Keratinocyte (primary cell): ENCODE data around the gene CFAP70. TPM values are rescaled to one million over a fixed set of nuclear protein-coding genes. Genes with fewer than 3 reads are reported as not detected.

Source experiments
- DNase-seq: peaks from one replicate; pipeline ENCODE4 v3.0.0-alpha.2; 2011; ENCODE audit warnings: low read depth, missing footprints, low spot score
- FAIRE-seq: peaks from 2 replicates; lab custom pipeline; 2011; peaks lifted over from hg19 to GRCh38; lab: Jason Lieb, UNC
- H2AFZ ChIP-seq: 2 replicates; pipeline ENCODE4 v1.6.0; 2012; ENCODE audit warnings: low read length, control low read depth, inconsistent platforms; ENCODE audit not compliant: control insufficient read depth
- H3K27ac ChIP-seq: 2 replicates; pipeline ENCODE4 v1.5.1; 2011; ENCODE audit warnings: low read length; ENCODE audit not compliant: control insufficient read depth, insufficient read depth
- H3K27me3 ChIP-seq: 3 replicates; pipeline ENCODE4 v1.6.0; 2011; ENCODE audit warnings: low read length; ENCODE audit not compliant: control insufficient read depth, insufficient read depth; ENCODE audit errors: extremely low read depth
- H3K36me3 ChIP-seq, 2 experiments: 2 replicates in 1 of 2; 3 replicates in 1 of 2; pipeline ENCODE4 v1.5.1; 2011; ENCODE audit warnings: low read length in 2 of 2, mild to moderate bottlenecking in 1 of 2; ENCODE audit not compliant: control insufficient read depth in 2 of 2, insufficient read depth in 2 of 2; ENCODE audit errors: extremely low read depth in 1 of 2
- H3K4me1 ChIP-seq: 3 replicates; pipeline ENCODE4 v1.5.1; 2011; ENCODE audit warnings: low read length; ENCODE audit not compliant: control insufficient read depth, insufficient read depth; ENCODE audit errors: extremely low read depth
- H3K4me2 ChIP-seq: 3 replicates; pipeline ENCODE4 v1.6.0; 2011; ENCODE audit warnings: low read depth, low read length; ENCODE audit not compliant: control insufficient read depth, insufficient read depth; ENCODE audit errors: extremely low read depth
- H3K4me3 ChIP-seq, 3 experiments: fragments of 200-600 bp in 1 of 3; sonication (generic) in 1 of 3; 2 replicates in 2 of 3; 3 replicates in 1 of 3; pipeline ENCODE4 v1.5.1; 2011 to 2016; ENCODE audit warnings: low read length in 3 of 3, mild to moderate bottlenecking in 3 of 3, control low read depth in 2 of 3, inconsistent platforms in 1 of 3, low read depth in 1 of 3, mixed read lengths in 1 of 3, mixed run types in 1 of 3, moderate library complexity in 1 of 3; ENCODE audit not compliant: control insufficient read depth in 2 of 3, insufficient read depth in 2 of 3; ENCODE audit errors: extremely low read depth in 1 of 3
- H3K79me2 ChIP-seq: 2 replicates; pipeline ENCODE4 v1.6.0; 2012; ENCODE audit warnings: low read length; ENCODE audit not compliant: control insufficient read depth, insufficient read depth
- H3K9ac ChIP-seq: 3 replicates; pipeline ENCODE4 v1.6.0; 2011; ENCODE audit warnings: low read length; ENCODE audit not compliant: control insufficient read depth, insufficient read depth; ENCODE audit errors: extremely low read depth
- H3K9me1 ChIP-seq: 3 replicates; pipeline ENCODE4 v1.6.0; 2011; ENCODE audit warnings: low read length; ENCODE audit not compliant: control insufficient read depth, insufficient read depth; ENCODE audit errors: extremely low read depth
- H3K9me3 ChIP-seq: 2 replicates; pipeline ENCODE4 v1.5.1; 2012; ENCODE audit warnings: low read depth, low read length; ENCODE audit not compliant: control insufficient read depth
- H4K20me1 ChIP-seq: 3 replicates; pipeline ENCODE4 v1.6.0; 2011; ENCODE audit warnings: low read length; ENCODE audit not compliant: control insufficient read depth, insufficient read depth; ENCODE audit errors: extremely low read depth
- EZH2 ChIP-seq: IDR thresholded peaks from one replicate; pipeline ENCODE4 v1.6.1; 2012; ENCODE audit warnings: inconsistent platforms, mild to moderate bottlenecking, low read length, moderate library complexity
- dilution Hi-C: fragments of 300-500 bp; cut with MboI; formaldehyde crosslinking; loops from one replicate; pipeline ENCODE4 v1.7.0; 2020; ENCODE audit warnings: low sequenced_read_pairs; ENCODE audit not compliant: extremely low pct_ligation_motif_present
- polyA plus RNA-seq, 5 experiments: library from polyadenylated mRNA; depleted of rRNA in 3 of 5; stranded (reverse) in 3 of 5; stranded (forward) in 1 of 5; unstranded in 1 of 5; fragments of >200 nt; gene quantifications; 1 replicate in 1 of 5; 2 replicates in 3 of 5; 3 replicates in 1 of 5; pipeline versions ENCODE4 v1.2.1 to v1.2.3, GENCODE V29; 2011 to 2012; ENCODE audit warnings: missing spikeins in 2 of 5, low read depth in 1 of 5, low replicate concordance in 1 of 5
- TF ChIP-seq, protein P1 (sequence below), 3 experiments: IDR thresholded peaks in 1 of 3; conservative IDR thresholded peaks in 1 of 3; optimal IDR thresholded peaks in 1 of 3; 2 replicates in 2 of 3; 3 replicates in 1 of 3; pipeline versions ENCODE3 to v1.5.1; 2011; ENCODE audit warnings: low read length in 3 of 3, mild to moderate bottlenecking in 3 of 3, moderate library complexity in 2 of 3, control low read depth in 1 of 3, inconsistent platforms in 1 of 3; ENCODE audit not compliant: insufficient read depth in 2 of 3; ENCODE audit errors: extremely low read depth in 1 of 3

Gene CFAP70
- polyA plus RNA-seq, 1 donor (not counting 4 experiments of a cell fraction or from before 2014, with no cell fraction given): 2.1 TPM

DNA sequence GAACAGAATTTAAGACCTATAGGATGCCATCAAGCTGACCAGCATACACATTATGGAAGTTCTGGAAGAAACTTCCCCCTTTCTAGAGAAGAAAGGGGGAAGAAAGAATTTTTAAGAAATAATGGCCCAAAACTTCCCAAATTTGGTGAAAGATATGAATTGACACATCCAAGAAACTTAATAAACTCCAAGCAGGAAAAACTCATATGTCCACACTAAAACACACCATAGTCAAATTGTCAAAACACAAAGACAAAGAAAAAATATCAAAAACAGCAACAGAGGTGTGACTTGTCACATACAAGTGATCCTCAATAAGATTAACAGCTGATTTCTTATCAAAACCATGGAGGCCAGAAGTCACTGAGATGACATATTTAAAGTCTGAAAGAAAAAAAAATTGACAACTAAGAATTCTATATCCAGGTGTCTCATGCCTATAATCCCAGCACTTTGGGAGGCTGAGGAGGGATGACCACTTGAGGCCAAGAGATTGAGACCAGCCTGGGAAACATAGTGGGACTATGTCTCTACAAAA is 52.4 kb downstream of the CFAP70 start:
- no peak for FAIRE-seq
- dilution Hi-C loops: no loop called here

DNA sequence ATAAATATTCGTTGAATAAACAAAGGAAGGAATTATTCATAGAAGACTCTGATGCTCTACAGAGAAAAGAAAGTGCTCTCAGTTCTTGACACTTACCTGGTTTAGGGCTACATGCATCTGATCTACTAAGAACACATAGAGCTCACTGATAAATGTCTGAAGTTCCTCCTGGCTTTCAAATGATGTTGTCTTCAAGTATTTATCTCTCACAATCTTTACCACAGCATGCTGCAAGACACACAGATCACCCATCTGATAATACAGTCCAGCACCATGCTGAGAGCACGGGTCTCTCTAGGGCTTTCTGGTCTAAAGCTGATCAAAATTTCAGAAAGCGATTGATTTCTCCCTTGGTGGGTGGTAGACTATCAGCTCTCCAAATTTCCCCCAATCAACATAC is 61.7 kb downstream of the CFAP70 start:
- no peak overlapping the region for H2AFZ ChIP-seq
- no peaks in the 10 kb centered on the region for H3K36me3 ChIP-seq
- DNase-seq: no peak
- no peaks in the 10 kb centered on the region for H3K27me3 ChIP-seq
- H3K9me1 ChIP-seq: no peaks in the 10 kb centered on the region
- H3K4me2 ChIP-seq: no peak overlapping the region
- no peak for FAIRE-seq
- no peak overlapping the region for H3K27ac ChIP-seq
- no peak overlapping the region for H3K9ac ChIP-seq
- H3K4me1 ChIP-seq: no peaks in the 10 kb centered on the region
- H3K9me3 ChIP-seq: no peaks in the 10 kb centered on the region
- no peak for TF ChIP-seq EZH2
- TF ChIP-seq, protein P1, sequence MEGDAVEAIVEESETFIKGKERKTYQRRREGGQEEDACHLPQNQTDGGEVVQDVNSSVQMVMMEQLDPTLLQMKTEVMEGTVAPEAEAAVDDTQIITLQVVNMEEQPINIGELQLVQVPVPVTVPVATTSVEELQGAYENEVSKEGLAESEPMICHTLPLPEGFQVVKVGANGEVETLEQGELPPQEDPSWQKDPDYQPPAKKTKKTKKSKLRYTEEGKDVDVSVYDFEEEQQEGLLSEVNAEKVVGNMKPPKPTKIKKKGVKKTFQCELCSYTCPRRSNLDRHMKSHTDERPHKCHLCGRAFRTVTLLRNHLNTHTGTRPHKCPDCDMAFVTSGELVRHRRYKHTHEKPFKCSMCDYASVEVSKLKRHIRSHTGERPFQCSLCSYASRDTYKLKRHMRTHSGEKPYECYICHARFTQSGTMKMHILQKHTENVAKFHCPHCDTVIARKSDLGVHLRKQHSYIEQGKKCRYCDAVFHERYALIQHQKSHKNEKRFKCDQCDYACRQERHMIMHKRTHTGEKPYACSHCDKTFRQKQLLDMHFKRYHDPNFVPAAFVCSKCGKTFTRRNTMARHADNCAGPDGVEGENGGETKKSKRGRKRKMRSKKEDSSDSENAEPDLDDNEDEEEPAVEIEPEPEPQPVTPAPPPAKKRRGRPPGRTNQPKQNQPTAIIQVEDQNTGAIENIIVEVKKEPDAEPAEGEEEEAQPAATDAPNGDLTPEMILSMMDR (optimal IDR thresholded peaks at IDR 0.05 in 1 of 3, IDR thresholded peaks at IDR 0.05 in 1 of 3, conservative IDR thresholded peaks at IDR 0.05 in 1 of 3; ENCODE audit: extremely low read depth in 1 of 3, insufficient read depth in 2 of 3, low read length in 3 of 3): no peak
- H3K79me2 ChIP-seq: no peaks in the 10 kb centered on the region
- H3K4me3 ChIP-seq: no peak overlapping the region
- dilution Hi-C loops: no loop called here
- H4K20me1 ChIP-seq: no peaks in the 10 kb centered on the region

More for the DNA sequence above, 52.4 kb downstream of the CFAP70 start:
- no peak overlapping the region for H3K4me3 ChIP-seq
- H3K9ac ChIP-seq: no peak overlapping the region
- H3K27me3 ChIP-seq: no peaks in the 10 kb centered on the region
- no peaks in the 10 kb centered on the region for H3K36me3 ChIP-seq
- H3K4me1 ChIP-seq: no peaks in the 10 kb centered on the region
- no peaks in the 10 kb centered on the region for H3K9me1 ChIP-seq
- H3K79me2 ChIP-seq: no peaks in the 10 kb centered on the region
- no peak for DNase-seq
- H3K9me3 ChIP-seq: peaks cover 2% of the 10 kb centered on the region
- no peak for TF ChIP-seq EZH2
- TF ChIP-seq, protein P1 (optimal IDR thresholded peaks at IDR 0.05 in 1 of 3, IDR thresholded peaks at IDR 0.05 in 1 of 3, conservative IDR thresholded peaks at IDR 0.05 in 1 of 3; ENCODE audit: extremely low read depth in 1 of 3, insufficient read depth in 2 of 3, low read length in 3 of 3): no peak
- no peak overlapping the region for H3K4me2 ChIP-seq
- H2AFZ ChIP-seq: no peak overlapping the region
- H3K27ac ChIP-seq: no peak overlapping the region
- no peaks in the 10 kb centered on the region for H4K20me1 ChIP-seq
